Adipocyte (in vitro differentiated cells): ENCODE results near the gene PHLDB1.
A peak's percentile ranks its signal among the peaks of the same experiment; 100 is the strongest.

Source experiments
- DNase-seq: peaks from one replicate; pipeline ENCODE4 v3.0.0-alpha.2; 2015; ENCODE audit warnings: low read depth
- H3K27me3 ChIP-seq: replicated peaks from 2 replicates; pipeline ENCODE4 v1.7.0; 2013; ENCODE audit warnings: mild to moderate bottlenecking, low read length, moderate library complexity; ENCODE audit not compliant: control insufficient read depth, insufficient read depth
- H3K36me3 ChIP-seq: 2 replicates; pipeline ENCODE4 v1.7.0; 2013; ENCODE audit warnings: low read length, mild to moderate bottlenecking, moderate library complexity; ENCODE audit not compliant: control insufficient read depth, insufficient read depth, severe bottlenecking
- H3K4me1 ChIP-seq: 2 replicates; pipeline ENCODE4 v1.7.0; 2013; ENCODE audit warnings: mild to moderate bottlenecking, low read length, moderate library complexity; ENCODE audit not compliant: control insufficient read depth, insufficient read depth
- H3K4me3 ChIP-seq: 2 replicates; pipeline ENCODE4 v1.7.0; 2013; ENCODE audit warnings: mild to moderate bottlenecking, low read length, moderate library complexity
- H3K9ac ChIP-seq: 2 replicates; pipeline ENCODE4 v1.7.0; 2013; ENCODE audit warnings: mild to moderate bottlenecking, low read length, moderate library complexity
- H3K9me3 ChIP-seq: 2 replicates; pipeline ENCODE4 v1.7.0; 2013; ENCODE audit warnings: mild to moderate bottlenecking, low read length, moderate library complexity; ENCODE audit not compliant: control insufficient read depth

Gene PHLDB1

GRCh38 chr11:118644496-118644895 is 37.1 kb downstream of the PHLDB1 start:
- H3K4me1 ChIP-seq: peaks cover 66% of the 10 kb centered on the region
- no peaks in the 10 kb centered on the region for H3K27me3 ChIP-seq
- H3K4me3 ChIP-seq: no peak overlapping the region
- peak overlapping the region; percentile 40 for H3K9ac ChIP-seq
- H3K9me3 ChIP-seq: no peaks in the 10 kb centered on the region
- DNase-seq: no peak
- H3K36me3 ChIP-seq: peaks cover 96% of the 10 kb centered on the region

GRCh38 chr11:118645066-118645715 is 37.8 kb downstream of the PHLDB1 start:
- Histone ChIP-seq H3K9ac (peak overlapping the region; percentile 40), H3K36me3 (peaks cover 96% of the 10 kb centered on the region), H3K27me3 (no peaks in the 10 kb centered on the region), H3K4me3 (no peak overlapping the region), H3K4me1 (peaks cover 66% of the 10 kb centered on the region), H3K9me3 (no peaks in the 10 kb centered on the region)
- DNase-seq: no peak

- Histone ChIP-seq H3K9ac (peak overlapping the region; percentile 62), H3K36me3 (peaks cover 96% of the 10 kb centered on the region), H3K9me3 (no peaks in the 10 kb centered on the region), H3K27me3 (no peaks in the 10 kb centered on the region), H3K4me1 (peaks cover 66% of the 10 kb centered on the region), H3K4me3 (no peak overlapping the region)
- DNase-seq: no peak
Observed at GRCh38 chr11:118646393-118646792, 39.0 kb downstream of the PHLDB1 start.

- Histone ChIP-seq H3K36me3 (peaks cover 96% of the 10 kb centered on the region), H3K9me3 (no peaks in the 10 kb centered on the region)
- no peak for DNase-seq
Observed at GRCh38 chr11:118648291-118648690, 40.9 kb downstream of the PHLDB1 start.

GRCh38 chr11:118649941-118650340 is 42.5 kb downstream of the PHLDB1 start:
- no peak overlapping the region for H3K4me3 ChIP-seq
- no peaks in the 10 kb centered on the region for H3K9me3 ChIP-seq
- H3K27me3 ChIP-seq: no peaks in the 10 kb centered on the region
- H3K9ac ChIP-seq: no peak overlapping the region
- peaks cover 38% of the 10 kb centered on the region for H3K4me1 ChIP-seq
- peaks cover 96% of the 10 kb centered on the region for H3K36me3 ChIP-seq
- DNase-seq: no peak

More at GRCh38 chr11:118648291-118648690, 40.9 kb downstream of the PHLDB1 start:
- Histone ChIP-seq H3K27me3 (no peaks in the 10 kb centered on the region), H3K4me3 (no peak overlapping the region), H3K4me1 (peaks cover 52% of the 10 kb centered on the region), H3K9ac (peak overlapping the region; percentile 70)

- H3K4me3 ChIP-seq: no peak overlapping the region
- no peak for DNase-seq
- peaks cover 33% of the 10 kb centered on the region for H3K4me1 ChIP-seq
- no peaks in the 10 kb centered on the region for H3K9me3 ChIP-seq
- no peaks in the 10 kb centered on the region for H3K27me3 ChIP-seq
- no peak overlapping the region for H3K9ac ChIP-seq
- peaks cover 96% of the 10 kb centered on the region for H3K36me3 ChIP-seq
Observed at GRCh38 chr11:118650366-118650765, 43.0 kb downstream of the PHLDB1 start.

- peaks cover 99% of the 10 kb centered on the region for H3K36me3 ChIP-seq
- DNase-seq: no peak
- peaks cover 21% of the 10 kb centered on the region for H3K4me1 ChIP-seq
- H3K4me3 ChIP-seq: no peak overlapping the region
- H3K9me3 ChIP-seq: no peaks in the 10 kb centered on the region
- H3K9ac ChIP-seq: no peak overlapping the region
- H3K27me3 ChIP-seq: no peaks in the 10 kb centered on the region
Observed at GRCh38 chr11:118651820-118652219, 44.4 kb downstream of the PHLDB1 start.

- peaks cover 100% of the 10 kb centered on the region for H3K36me3 ChIP-seq
- no peak overlapping the region for H3K4me3 ChIP-seq
- peaks cover 12% of the 10 kb centered on the region for H3K4me1 ChIP-seq
- no peaks in the 10 kb centered on the region for H3K27me3 ChIP-seq
- no peaks in the 10 kb centered on the region for H3K9me3 ChIP-seq
- no peak for DNase-seq
- H3K9ac ChIP-seq: peak overlapping the region; percentile 12
Observed at GRCh38 chr11:118652681-118653181, 45.3 kb downstream of the PHLDB1 start.

GRCh38 chr11:118653684-118654390 is 46.4 kb downstream of the PHLDB1 start:
- no peak for DNase-seq
- peaks cover 3% of the 10 kb centered on the region for H3K4me1 ChIP-seq
- no peaks in the 10 kb centered on the region for H3K9me3 ChIP-seq
- H3K9ac ChIP-seq: no peak overlapping the region
- H3K36me3 ChIP-seq: peaks cover 98% of the 10 kb centered on the region
- H3K27me3 ChIP-seq: no peaks in the 10 kb centered on the region
- no peak overlapping the region for H3K4me3 ChIP-seq

GRCh38 chr11:118655486-118656190 is 48.2 kb downstream of the PHLDB1 start:
- Histone ChIP-seq H3K36me3 (peaks cover 80% of the 10 kb centered on the region), H3K9me3 (no peaks in the 10 kb centered on the region), H3K27me3 (no peaks in the 10 kb centered on the region), H3K4me1 (peaks cover 8% of the 10 kb centered on the region), H3K4me3 (no peak overlapping the region), H3K9ac (no peak overlapping the region)
- no peak for DNase-seq

GRCh38 chr11:118656563-118657165 is 49.2 kb downstream of the PHLDB1 start:
- no peak for DNase-seq
- no peak overlapping the region for H3K9ac ChIP-seq
- H3K27me3 ChIP-seq: no peaks in the 10 kb centered on the region
- peaks cover 70% of the 10 kb centered on the region for H3K36me3 ChIP-seq
- H3K9me3 ChIP-seq: no peaks in the 10 kb centered on the region
- no peak overlapping the region for H3K4me3 ChIP-seq
- H3K4me1 ChIP-seq: peaks cover 8% of the 10 kb centered on the region
